C4-2B (cell line): ENCODE measurements around the gene MED12L.

Experiments used
- ZFX ChIP-seq: fragments of 450-650 bp; IDR thresholded peaks from 2 replicates; pipeline ENCODE4 v1.6.1; 2017
- TF ChIP-seq, protein P1 (sequence below): fragments of 450-650 bp; conservative IDR thresholded peaks from 2 replicates; pipeline ENCODE4 v1.5.1; 2017; ENCODE audit warnings: mild to moderate bottlenecking

DNA sequence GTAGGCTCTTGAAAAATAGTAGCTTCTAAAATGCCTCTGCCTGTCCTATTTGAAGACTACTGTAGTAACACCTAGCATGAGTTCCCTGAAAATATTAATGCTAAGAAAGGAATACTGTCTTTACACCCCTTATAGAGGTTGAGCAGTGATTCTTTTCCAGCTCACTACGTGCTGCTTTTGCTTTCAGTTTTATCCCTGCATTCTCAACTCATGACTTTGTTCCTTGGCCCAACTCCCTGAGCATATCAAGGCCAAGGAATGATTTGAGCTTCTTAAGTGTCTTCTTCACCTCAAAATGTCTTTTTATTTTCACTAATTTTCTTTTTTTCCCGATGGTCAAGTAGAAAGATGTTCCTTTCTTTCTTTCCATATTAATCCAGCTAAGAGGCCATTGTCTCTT, 260.4 kb downstream of the MED12L start:
- TF ChIP-seq, protein P1, sequence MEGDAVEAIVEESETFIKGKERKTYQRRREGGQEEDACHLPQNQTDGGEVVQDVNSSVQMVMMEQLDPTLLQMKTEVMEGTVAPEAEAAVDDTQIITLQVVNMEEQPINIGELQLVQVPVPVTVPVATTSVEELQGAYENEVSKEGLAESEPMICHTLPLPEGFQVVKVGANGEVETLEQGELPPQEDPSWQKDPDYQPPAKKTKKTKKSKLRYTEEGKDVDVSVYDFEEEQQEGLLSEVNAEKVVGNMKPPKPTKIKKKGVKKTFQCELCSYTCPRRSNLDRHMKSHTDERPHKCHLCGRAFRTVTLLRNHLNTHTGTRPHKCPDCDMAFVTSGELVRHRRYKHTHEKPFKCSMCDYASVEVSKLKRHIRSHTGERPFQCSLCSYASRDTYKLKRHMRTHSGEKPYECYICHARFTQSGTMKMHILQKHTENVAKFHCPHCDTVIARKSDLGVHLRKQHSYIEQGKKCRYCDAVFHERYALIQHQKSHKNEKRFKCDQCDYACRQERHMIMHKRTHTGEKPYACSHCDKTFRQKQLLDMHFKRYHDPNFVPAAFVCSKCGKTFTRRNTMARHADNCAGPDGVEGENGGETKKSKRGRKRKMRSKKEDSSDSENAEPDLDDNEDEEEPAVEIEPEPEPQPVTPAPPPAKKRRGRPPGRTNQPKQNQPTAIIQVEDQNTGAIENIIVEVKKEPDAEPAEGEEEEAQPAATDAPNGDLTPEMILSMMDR, result no peak
- no peak for TF ChIP-seq ZFX
